ENCODE measurements around the gene POU2AF3.

Gene POU2AF3

GRCh38 chr11:111329306-111330204 is 31.2 kb downstream of the POU2AF3 start:
- DNase-seq (ENCODE audit: low read depth): no peak

GRCh38 chr11:111330234-111330893 is 32.0 kb downstream of the POU2AF3 start:
- no peak for DNase-seq (ENCODE audit: low read depth)

GRCh38 chr11:111331711-111332479 is 33.5 kb downstream of the POU2AF3 start:
- no peak for DNase-seq (ENCODE audit: low read depth)

GRCh38 chr11:111334532-111335502 is 36.5 kb downstream of the POU2AF3 start:
- DNase-seq (ENCODE audit: low read depth): no peak

GRCh38 chr11:111335549-111335948 is 37.2 kb downstream of the POU2AF3 start:
- DNase-seq (ENCODE audit: low read depth): no peak

GRCh38 chr11:111336062-111336461 is 37.7 kb downstream of the POU2AF3 start:
- no peak for DNase-seq (ENCODE audit: low read depth)

- no peak for DNase-seq (ENCODE audit: low read depth)
These were observed 38.4 kb downstream of the POU2AF3 start for GRCh38 chr11:111336582-111337256.

- DNase-seq (ENCODE audit: low read depth): no peak
These were observed 41.5 kb downstream of the POU2AF3 start for GRCh38 chr11:111339758-111340388.

GRCh38 chr11:111342329-111342728 is 44.0 kb downstream of the POU2AF3 start:
- DNase-seq (ENCODE audit: low read depth): no peak

GRCh38 chr11:111344032-111344431 is 45.7 kb downstream of the POU2AF3 start:
- DNase-seq (ENCODE audit: low read depth): no peak

GRCh38 chr11:111347002-111347722 is 48.8 kb downstream of the POU2AF3 start:
- DNase-seq (ENCODE audit: low read depth): no peak

- DNase-seq (ENCODE audit: low read depth): no peak
These were observed 49.4 kb downstream of the POU2AF3 start for GRCh38 chr11:111347723-111348115.

GRCh38 chr11:111348147-111348546 is 49.8 kb downstream of the POU2AF3 start:
- DNase-seq (ENCODE audit: low read depth): no peak

- no peak for DNase-seq (ENCODE audit: low read depth)
These were observed 50.9 kb downstream of the POU2AF3 start for GRCh38 chr11:111349191-111349695.

GRCh38 chr11:111350811-111351210 is 52.5 kb downstream of the POU2AF3 start:
- DNase-seq (ENCODE audit: low read depth): no peak

GRCh38 chr11:111351374-111352055 is 53.2 kb downstream of the POU2AF3 start:
- DNase-seq (ENCODE audit: low read depth): no peak

- no peak for DNase-seq (ENCODE audit: low read depth)
These were observed 53.9 kb downstream of the POU2AF3 start for GRCh38 chr11:111352231-111352746.

GRCh38 chr11:111352935-111353710 is 54.8 kb downstream of the POU2AF3 start:
- DNase-seq (ENCODE audit: low read depth): no peak
